GM19324 (cell line): ENCODE data around the gene PRR12.

ENCODE experiments used
- ATAC-seq: cut with Tn5 transposase; IDR thresholded peaks from one replicate; pipeline ENCODE4 v1.9.1; 2021; ENCODE audit warnings: mild to moderate bottlenecking, moderate library complexity; ENCODE audit not compliant: unreplicated experiment, low FRiP score

PRR12 gene

DNA sequence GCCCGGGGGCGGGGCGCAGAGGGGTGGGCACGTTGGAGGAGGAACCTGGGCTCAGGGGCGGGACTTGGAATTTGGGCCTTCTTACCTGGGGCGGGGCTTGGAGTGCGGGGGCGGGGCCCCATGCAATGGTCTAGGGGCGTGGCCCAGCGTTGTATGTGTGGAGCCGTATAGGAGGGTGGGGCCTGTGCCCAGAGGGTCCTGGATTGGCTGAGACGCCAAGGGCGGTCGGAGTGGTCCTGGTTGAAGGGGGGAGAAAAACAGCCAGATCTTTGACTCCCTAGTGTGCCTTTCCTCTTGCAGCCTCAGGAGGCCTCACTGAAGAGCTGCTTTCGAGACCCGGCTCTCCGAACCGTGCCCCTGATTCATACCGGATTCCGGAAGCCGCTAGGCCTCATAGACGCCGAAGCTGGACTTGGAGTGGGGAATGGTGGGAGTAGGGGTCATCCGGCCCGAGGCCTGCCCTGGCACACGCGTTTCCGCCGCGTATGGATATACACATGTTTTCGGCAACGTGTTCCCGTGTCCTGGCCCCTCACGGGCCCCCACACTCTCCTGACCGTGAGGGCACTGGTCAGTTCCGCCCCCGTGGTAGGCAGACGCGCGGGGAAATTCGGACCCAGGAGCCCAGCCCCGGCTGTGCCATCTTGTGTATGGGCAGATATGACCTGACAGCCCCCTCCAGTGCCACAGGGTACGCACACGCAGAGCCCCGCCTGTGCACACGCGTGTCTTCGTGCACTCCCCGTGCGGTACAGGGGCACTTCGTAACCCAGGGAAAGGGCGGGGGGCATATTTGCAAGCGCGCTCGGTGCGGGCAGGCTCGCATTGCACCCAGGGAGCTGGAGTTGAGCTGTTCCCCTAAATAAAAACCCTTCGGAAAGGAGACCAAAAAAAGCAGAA, 661 bp upstream of the PRR12 start:
- ATAC-seq, result peak; percentile 63

- ATAC-seq, result no peak
Observed at GRCh38 chr19:49591731-49592485, 926 bp downstream of the PRR12 start.

DNA sequence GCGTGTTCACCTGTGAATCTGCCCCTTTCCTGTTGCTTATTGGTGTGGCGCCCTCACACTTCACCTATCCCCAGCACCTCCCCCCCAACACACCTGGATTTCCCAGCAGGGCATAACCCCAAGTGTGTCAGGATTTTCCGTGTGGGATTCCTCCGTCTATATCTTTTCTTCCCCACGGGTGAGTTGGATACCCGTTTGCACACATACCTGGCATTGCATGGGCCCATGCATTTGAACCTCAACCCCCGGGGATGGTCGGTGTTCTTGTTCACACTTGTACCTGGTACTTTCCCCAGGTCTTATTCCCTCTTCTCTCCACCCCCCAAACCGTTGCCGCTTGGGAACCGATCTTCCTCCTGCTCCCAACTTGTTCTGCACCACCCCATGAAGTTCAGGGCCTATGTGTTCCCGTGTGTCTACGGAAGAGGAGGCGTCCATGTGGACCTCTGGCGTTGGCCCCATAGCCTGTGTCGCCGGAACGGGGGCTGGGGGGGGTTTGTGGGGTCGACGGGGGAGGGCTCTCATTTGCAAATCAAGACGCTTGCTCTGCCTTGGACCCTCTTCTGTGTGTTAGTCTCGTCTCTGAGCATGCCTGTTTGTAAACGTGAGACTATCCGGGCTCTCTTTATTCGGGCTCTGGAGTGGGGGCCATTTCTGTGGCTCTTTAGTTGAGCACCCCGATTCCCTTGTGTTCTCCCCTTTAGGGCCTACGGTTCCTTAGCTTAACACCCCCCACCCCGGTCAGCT, 1.7 kb downstream of the PRR12 start:
- no peak for ATAC-seq

- ATAC-seq, result peak; percentile 42
Observed at GRCh38 chr19:49593233-49594113, 2.5 kb downstream of the PRR12 start.

DNA sequence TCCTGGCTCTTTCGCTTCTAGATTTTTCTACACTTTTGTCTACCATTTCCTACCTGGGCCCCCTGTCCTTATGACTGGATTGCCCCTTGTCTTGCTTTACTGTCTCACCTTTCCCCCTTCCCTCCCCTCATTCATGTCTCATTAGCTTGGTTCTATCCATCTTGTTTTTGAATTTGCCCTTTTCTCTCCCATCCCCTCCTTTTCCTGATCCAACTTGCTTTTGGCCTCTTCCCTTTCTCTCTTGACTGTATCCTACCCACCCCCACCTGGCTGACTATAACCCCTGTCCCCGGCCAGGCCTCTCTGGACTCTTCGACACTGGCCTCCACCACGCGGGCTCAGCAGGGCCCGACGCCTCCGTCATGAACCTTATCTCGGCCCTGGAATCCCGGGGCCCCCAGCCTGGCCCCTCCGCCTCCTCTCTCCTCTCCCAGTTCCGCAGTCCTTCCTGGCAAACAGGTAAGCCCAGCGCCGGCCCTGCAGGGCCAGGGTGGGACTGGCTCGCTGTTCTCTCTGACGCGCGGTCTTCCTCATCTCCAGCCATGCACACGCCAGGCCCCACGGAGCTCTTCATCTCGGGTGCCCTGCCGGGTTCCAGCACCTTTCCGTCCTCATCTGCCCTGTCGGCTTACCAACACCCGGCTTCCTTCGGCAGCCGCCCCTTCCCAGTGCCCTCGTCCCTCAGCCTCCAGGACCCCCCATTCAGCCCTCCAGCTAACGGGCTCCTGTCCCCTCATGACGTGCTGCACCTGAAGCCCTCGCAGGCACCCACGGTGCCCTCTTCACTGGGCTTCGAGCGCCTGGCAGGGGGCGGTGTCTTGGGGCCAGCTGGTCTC, 3.4 kb downstream of the PRR12 start:
- ATAC-seq, result no peak

GRCh38 chr19:49594993-49595818, 4.2 kb downstream of the PRR12 start:
- no peak for ATAC-seq

DNA sequence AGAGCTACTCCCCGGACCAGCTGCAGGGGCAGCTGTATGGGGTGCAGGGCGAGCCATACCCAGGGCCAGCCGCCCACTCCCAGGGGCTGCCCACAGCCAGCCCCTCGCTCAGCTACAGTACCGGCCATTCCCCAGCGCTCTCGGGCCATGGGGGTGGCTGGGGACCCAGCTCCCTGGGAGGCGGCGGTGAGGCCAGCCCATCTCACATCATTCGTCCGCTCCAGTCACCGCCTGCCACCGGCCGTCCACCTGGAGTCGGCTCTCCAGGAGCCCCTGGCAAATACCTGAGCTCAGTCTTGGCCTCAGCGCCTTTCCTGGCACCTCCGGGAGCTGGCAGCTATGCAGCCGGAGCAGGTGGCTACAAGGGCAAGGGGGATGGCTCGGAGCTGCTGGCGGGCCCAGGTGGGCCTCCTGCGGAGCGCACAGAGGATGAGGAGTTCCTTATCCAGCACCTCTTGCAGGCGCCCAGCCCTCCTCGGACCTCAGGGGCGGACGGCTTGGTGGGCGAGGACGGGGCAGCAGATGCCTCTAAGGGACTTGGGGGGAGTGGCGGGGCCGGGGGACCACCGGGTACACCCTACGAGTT, 4.9 kb downstream of the PRR12 start:
- ATAC-seq, result no peak

DNA sequence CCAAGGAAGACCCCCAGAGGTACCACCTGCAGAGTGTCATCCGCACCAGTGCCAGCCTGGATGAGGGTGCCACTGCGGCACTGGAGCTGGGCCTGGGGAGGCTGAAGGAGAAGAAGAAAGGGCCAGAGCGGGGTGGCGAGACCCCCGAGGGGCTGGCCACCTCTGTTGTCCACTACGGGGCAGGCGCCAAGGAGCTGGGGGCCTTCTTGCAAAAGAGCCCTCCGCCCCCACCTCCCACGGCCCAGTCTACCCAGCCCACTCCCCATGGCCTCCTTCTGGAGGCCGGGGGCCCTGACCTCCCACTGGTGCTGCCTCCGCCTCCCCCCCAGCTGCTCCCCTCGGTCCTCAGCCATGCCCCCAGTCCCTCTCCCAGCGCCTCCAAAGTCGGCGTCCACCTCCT, 5.4 kb downstream of the PRR12 start:
- no peak for ATAC-seq

GRCh38 chr19:49596954-49597702, 6.1 kb downstream of the PRR12 start:
- no peak for ATAC-seq

DNA sequence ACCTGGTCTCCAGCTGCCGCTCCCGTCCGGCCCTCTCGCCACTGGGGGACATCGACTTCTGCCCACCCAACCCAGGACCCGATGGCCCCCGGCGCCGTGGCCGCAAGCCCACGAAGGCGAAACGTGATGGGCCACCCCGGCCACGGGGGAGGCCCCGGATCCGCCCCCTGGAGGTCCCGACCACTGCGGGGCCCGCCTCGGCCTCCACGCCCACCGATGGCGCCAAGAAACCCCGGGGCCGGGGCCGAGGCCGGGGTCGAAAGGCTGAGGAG, 6.7 kb downstream of the PRR12 start:
- ATAC-seq, result no peak

DNA sequence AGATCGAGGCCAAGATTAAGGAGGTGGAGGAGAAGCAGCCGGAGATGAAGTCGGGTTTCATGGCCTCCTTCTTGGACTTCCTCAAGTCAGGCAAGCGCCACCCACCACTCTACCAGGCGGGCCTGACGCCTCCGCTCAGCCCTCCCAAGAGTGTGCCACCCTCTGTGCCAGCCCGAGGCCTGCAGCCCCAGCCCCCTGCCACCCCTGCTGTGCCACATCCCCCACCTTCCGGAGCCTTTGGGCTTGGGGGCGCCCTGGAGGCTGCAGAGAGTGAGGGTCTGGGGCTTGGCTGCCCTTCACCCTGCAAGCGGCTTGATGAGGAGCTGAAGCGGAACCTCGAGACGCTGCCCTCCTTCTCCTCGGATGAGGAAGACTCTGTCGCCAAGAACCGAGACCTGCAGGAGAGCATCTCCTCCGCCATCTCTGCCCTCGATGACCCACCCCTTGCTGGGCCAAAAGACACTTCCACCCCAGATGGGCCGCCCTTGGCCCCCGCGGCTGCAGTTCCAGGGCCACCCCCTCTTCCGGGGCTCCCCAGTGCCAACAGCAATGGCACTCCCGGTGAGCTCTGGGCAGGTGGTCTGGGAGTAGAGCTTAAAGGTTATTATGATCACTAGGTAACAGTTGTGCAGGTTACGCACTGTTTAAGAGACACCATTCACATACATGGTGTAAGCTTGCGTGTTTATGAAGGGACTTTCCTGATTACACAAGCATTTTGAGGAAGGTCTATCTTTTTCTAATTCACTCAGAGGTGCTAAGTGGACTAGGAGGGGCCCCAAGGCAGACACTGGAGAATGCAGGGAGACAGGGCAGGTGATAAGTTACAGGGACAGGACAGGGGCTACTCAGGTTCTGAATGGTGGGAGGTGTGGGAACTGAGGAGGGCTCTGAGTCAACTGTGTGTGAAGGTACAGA, 8.7 kb downstream of the PRR12 start:
- ATAC-seq, result no peak

GRCh38 chr19:49601482-49602038, 10.6 kb downstream of the PRR12 start:
- no peak for ATAC-seq

GRCh38 chr19:49602806-49603205, 11.8 kb downstream of the PRR12 start:
- no peak for ATAC-seq

DNA sequence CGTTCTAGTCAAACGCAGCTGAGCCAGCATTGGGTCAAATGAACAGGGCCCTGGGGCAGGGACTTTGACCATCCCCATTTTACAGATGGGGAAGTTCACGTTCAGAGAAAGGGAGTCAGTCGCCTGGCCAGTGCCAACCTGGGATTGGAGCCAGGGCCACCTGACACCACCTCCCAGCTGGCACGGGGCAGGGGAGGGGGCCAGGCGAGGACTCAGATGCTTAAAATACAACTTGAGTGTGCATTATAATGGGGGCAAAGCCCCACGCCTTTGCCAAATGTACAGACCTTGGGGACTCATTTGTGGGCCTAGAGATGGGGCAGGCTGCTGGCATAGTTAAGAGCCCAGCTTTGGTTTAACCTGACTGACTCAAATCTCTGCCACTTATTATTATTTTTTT, 14.6 kb downstream of the PRR12 start:
- no peak for ATAC-seq

- ATAC-seq, result no peak
Observed at GRCh38 chr19:49609499-49610092, 18.6 kb downstream of the PRR12 start.

DNA sequence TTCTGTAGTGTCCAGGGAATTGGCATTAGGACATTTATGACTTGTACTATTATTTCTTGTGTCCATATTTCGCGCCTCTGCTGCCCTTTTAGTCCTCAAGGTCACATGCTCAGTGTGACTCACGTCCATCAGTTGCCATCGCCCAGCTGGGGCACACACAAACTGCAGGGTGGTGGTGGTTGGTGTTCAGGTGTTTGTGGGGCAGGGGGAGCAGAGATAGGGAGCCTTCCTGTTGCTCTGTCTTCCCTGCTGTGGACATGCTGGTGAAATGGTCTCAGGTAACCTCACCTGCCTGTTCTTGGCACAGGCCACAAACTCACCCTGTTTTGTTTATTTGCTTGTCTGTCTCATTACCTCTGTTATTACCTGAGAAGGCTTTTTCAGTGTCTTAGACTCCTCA, 22.4 kb downstream of the PRR12 start:
- ATAC-seq, result no peak
